Body of pancreas (tissue), 4 donors: Measurements from ENCODE around the gene LAIR2.
"Not testable (repeated sequence)": the region's sequence is repeated elsewhere in the genome, so short reads cannot be mapped to it uniquely, and the experiment has no call there.

ENCODE experiments used
- POLR2A ChIP-seq, 3 donors: fragments of 450-650 bp; IDR thresholded peaks; one replicate each; pipeline ENCODE4 v1.6.1; 2016; ENCODE audit warnings: antibody characterized with exemption in 3 of 3, mild to moderate bottlenecking in 2 of 3
- TF ChIP-seq, protein P1 (sequence below), 7 experiments: fragments of 450-650 bp in 4 of 7; fragments of 200-600 bp in 3 of 7; sonication (generic) in 3 of 7; IDR thresholded peaks; one replicate each; pipeline ENCODE4 v1.5.1; 2016 to 2019; ENCODE audit warnings: antibody characterized with exemption in 7 of 7

GRCh38 chr19:54507038-54507717 lies 4.5 kb downstream of the LAIR2 start:
- TF ChIP-seq, protein P1, sequence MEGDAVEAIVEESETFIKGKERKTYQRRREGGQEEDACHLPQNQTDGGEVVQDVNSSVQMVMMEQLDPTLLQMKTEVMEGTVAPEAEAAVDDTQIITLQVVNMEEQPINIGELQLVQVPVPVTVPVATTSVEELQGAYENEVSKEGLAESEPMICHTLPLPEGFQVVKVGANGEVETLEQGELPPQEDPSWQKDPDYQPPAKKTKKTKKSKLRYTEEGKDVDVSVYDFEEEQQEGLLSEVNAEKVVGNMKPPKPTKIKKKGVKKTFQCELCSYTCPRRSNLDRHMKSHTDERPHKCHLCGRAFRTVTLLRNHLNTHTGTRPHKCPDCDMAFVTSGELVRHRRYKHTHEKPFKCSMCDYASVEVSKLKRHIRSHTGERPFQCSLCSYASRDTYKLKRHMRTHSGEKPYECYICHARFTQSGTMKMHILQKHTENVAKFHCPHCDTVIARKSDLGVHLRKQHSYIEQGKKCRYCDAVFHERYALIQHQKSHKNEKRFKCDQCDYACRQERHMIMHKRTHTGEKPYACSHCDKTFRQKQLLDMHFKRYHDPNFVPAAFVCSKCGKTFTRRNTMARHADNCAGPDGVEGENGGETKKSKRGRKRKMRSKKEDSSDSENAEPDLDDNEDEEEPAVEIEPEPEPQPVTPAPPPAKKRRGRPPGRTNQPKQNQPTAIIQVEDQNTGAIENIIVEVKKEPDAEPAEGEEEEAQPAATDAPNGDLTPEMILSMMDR (IDR thresholded peaks at IDR 0.05) = not testable (repeated sequence)
- not testable (repeated sequence) for TF ChIP-seq POLR2A (IDR thresholded peaks at IDR 0.05)
